A549 (cell line): ENCODE data around the gene LSM10. TPM values are rescaled to one million over a fixed set of nuclear protein-coding genes. Genes with fewer than 3 reads are reported as not detected.
A peak's percentile ranks its signal among the peaks of the same experiment; 100 is the strongest.

ENCODE experiments used
- ATAC-seq, 2 experiments: fragments of 200-7000 bp in 1 of 2; fragments of >200 bp in 1 of 2; cut with Nextera tagmentation in 1 of 2; cut with Tn5 transposase in 1 of 2; 3 replicates each; pipeline versions ENCODE4 v1.8.0 to v1.9.1; 2018 to 2020; ENCODE audit warnings: mild to moderate bottlenecking in 1 of 2, moderate library complexity in 1 of 2
- CTCF ChIA-PET: fragments of 300-600 bp; sonication (Branson Sonifier 250); formaldehyde crosslinking; extraction: SDS; loops from one replicate; lab custom pipeline; 2021; ENCODE audit warnings: antibody characterized with exemption, inconsistent platforms; lab: Yijun Ruan, JAX
- POLR2A ChIA-PET: fragments of 350-600 bp; formaldehyde crosslinking; extraction: SDS; loops from one replicate; lab custom pipeline; 2021; ENCODE audit warnings: antibody characterized with exemption, inconsistent platforms; lab: Yijun Ruan, JAX
- DNase-seq, 2 experiments: peaks; one replicate each; pipeline versions ENCODE4 v3.0.0 to v3.0.0-alpha.2; 2011 to 2016; ENCODE audit warnings: low read depth in 1 of 2, low spot score in 1 of 2
- FAIRE-seq: peaks from 2 replicates; lab custom pipeline; 2011; peaks lifted over from hg19 to GRCh38; lab: Jason Lieb, UNC
- H3K27ac ChIP-seq, 2 experiments: fragments of >200 bp; sonication (Bioruptor Twin); formaldehyde crosslinking; 3 replicates each; pipeline ENCODE4 v1.5.1; 2016 to 2017
- H3K4me1 ChIP-seq: fragments of >200 bp; sonication (Bioruptor Twin); formaldehyde crosslinking; 3 replicates; pipeline ENCODE4 v1.6.1; 2016
- H3K4me2 ChIP-seq: fragments of >200 bp; sonication (Bioruptor Twin); formaldehyde crosslinking; 3 replicates; pipeline ENCODE4 v1.6.1; 2016
- H3K4me3 ChIP-seq: fragments of >200 bp; sonication (Bioruptor Twin); formaldehyde crosslinking; 3 replicates; pipeline ENCODE4 v1.5.1; 2016
- H3K9me3 ChIP-seq: fragments of >200 bp; sonication (Bioruptor Twin); formaldehyde crosslinking; 3 replicates; pipeline ENCODE4 v1.6.1; 2016
- ATOH8 ChIP-seq: fragments of 250-450 bp; sonication (Bioruptor Pico); IDR thresholded peaks from 2 replicates; pipeline ENCODE4 v1.5.0; 2020; ENCODE audit warnings: low read depth, mild to moderate bottlenecking, moderate library complexity
- BHLHE40 ChIP-seq: IDR thresholded peaks from 2 replicates; pipeline ENCODE4 v1.6.1; 2012; ENCODE audit warnings: low read depth, low read length, inconsistent platforms
- CEBPB ChIP-seq, 2 experiments: fragments of >200 bp in 1 of 2; sonication (Bioruptor Twin) in 1 of 2; formaldehyde crosslinking in 1 of 2; IDR thresholded peaks; 2 replicates each; pipeline ENCODE4 v1.6.1; 2012 to 2016
- CHD2 ChIP-seq: fragments of 150-350 bp; IDR thresholded peaks from 2 replicates; pipeline ENCODE4 v1.6.1; 2014; ENCODE audit warnings: low read length; ENCODE audit not compliant: partially characterized antibody
- CTCF ChIP-seq: fragments of >200 bp; sonication (Bioruptor Twin); formaldehyde crosslinking; IDR thresholded peaks from 3 replicates; pipeline ENCODE4 v1.5.1; 2016
- E2F6 ChIP-seq: IDR thresholded peaks from 2 replicates; pipeline ENCODE4 v1.6.1; 2012; ENCODE audit warnings: low read depth, borderline replicate concordance
- EHF ChIP-seq: fragments of 250-450 bp; sonication (Bioruptor Pico); IDR thresholded peaks from 2 replicates; pipeline ENCODE4 v1.5.0; 2020; ENCODE audit warnings: mild to moderate bottlenecking
- EHMT2 ChIP-seq: fragments of 200-600 bp; sonication (generic); IDR thresholded peaks from 2 replicates; pipeline ENCODE4 v1.6.1; 2016; ENCODE audit warnings: antibody characterized with exemption, low read depth, mild to moderate bottlenecking, moderate library complexity
- ESRRA ChIP-seq: fragments of 150-350 bp; IDR thresholded peaks from 2 replicates; pipeline ENCODE4 v1.6.1; 2014; ENCODE audit warnings: mild to moderate bottlenecking, low read length, borderline replicate concordance
- FOSL2 ChIP-seq, 2 experiments: fragments of 450-650 bp in 1 of 2; fragments of >200 bp in 1 of 2; sonication (Bioruptor Twin) in 1 of 2; formaldehyde crosslinking; IDR thresholded peaks; 2 replicates each; pipeline versions ENCODE4 v1.5.0 to v1.6.1; 2016 to 2020; ENCODE audit warnings: mild to moderate bottlenecking in 1 of 2, moderate library complexity in 1 of 2
- GATA3 ChIP-seq: IDR thresholded peaks from 2 replicates; pipeline ENCODE4 v1.6.1; 2012; ENCODE audit warnings: borderline replicate concordance
- HDAC2 ChIP-seq: fragments of 200-600 bp; sonication (generic); IDR thresholded peaks from 2 replicates; pipeline ENCODE4 v1.6.1; 2016
- HEYL ChIP-seq: fragments of 250-450 bp; sonication (Bioruptor Pico); IDR thresholded peaks from 2 replicates; pipeline ENCODE4 v1.8.0; 2021; ENCODE audit warnings: mild to moderate bottlenecking, moderate library complexity
- HOXB13 ChIP-seq: fragments of 250-450 bp; sonication (Bioruptor Pico); IDR thresholded peaks from 2 replicates; pipeline ENCODE4 v1.5.0; 2020; ENCODE audit warnings: low read depth, mild to moderate bottlenecking, moderate library complexity
- JUNB ChIP-seq: fragments of >200 bp; sonication (Bioruptor Twin); formaldehyde crosslinking; IDR thresholded peaks from 2 replicates; pipeline ENCODE4 v1.6.1; 2016
- KDM1A ChIP-seq: fragments of 200-600 bp; sonication (generic); IDR thresholded peaks from 2 replicates; pipeline ENCODE4 v1.6.1; 2016; ENCODE audit warnings: low read depth, mild to moderate bottlenecking
- KDM5A ChIP-seq: fragments of 200-600 bp; sonication (generic); IDR thresholded peaks from 2 replicates; pipeline ENCODE4 v1.6.1; 2016; ENCODE audit warnings: antibody characterized with exemption, mild to moderate bottlenecking
- MAFK ChIP-seq: fragments of 450-650 bp; IDR thresholded peaks from 2 replicates; pipeline ENCODE4 v1.6.1; 2014; ENCODE audit not compliant: partially characterized antibody
- MAZ ChIP-seq: fragments of 150-350 bp; IDR thresholded peaks from 2 replicates; pipeline ENCODE4 v1.6.1; 2014; ENCODE audit warnings: antibody characterized with exemption, low read depth, low read length, borderline replicate concordance
- NPAS2 ChIP-seq: fragments of 250-450 bp; sonication (Bioruptor Pico); IDR thresholded peaks from 2 replicates; pipeline ENCODE4 v1.8.0; 2022; ENCODE audit warnings: mild to moderate bottlenecking, moderate library complexity, borderline replicate concordance
- NR3C1 ChIP-seq: fragments of >200 bp; sonication (Bioruptor Twin); formaldehyde crosslinking; IDR thresholded peaks from 3 replicates; pipeline ENCODE4 v1.6.1; 2017
- PBX3 ChIP-seq: IDR thresholded peaks from 2 replicates; pipeline ENCODE4 v1.6.1; 2012
- POLR2A ChIP-seq: IDR thresholded peaks from 2 replicates; pipeline ENCODE4 v1.6.1; 2012; ENCODE audit warnings: mild to moderate bottlenecking, low read length
- POLR2AphosphoS2 ChIP-seq: conservative IDR thresholded peaks from 2 replicates; pipeline ENCODE4 v1.6.1; 2012; ENCODE audit warnings: low read length, improper control_type of control experiment, inconsistent platforms
- RAD21 ChIP-seq, 2 experiments: fragments of >200 bp in 1 of 2; sonication (Bioruptor Twin) in 1 of 2; formaldehyde crosslinking in 1 of 2; IDR thresholded peaks in 1 of 2; conservative IDR thresholded peaks in 1 of 2; 2 replicates in 1 of 2; 3 replicates in 1 of 2; pipeline ENCODE4 v1.6.1; 2012 to 2018; ENCODE audit warnings: inconsistent platforms in 1 of 2
- RFX5 ChIP-seq: fragments of 450-650 bp; IDR thresholded peaks from 2 replicates; pipeline ENCODE4 v1.7.1; 2014; ENCODE audit warnings: antibody characterized with exemption, mild to moderate bottlenecking, moderate library complexity
- RNF2 ChIP-seq: fragments of 200-600 bp; sonication (generic); IDR thresholded peaks from 2 replicates; pipeline ENCODE4 v1.6.1; 2016; ENCODE audit warnings: low read depth, mild to moderate bottlenecking, antibody characterized with exemption, moderate library complexity, borderline replicate concordance
- SMC3 ChIP-seq: fragments of >200 bp; sonication (Bioruptor Twin); formaldehyde crosslinking; IDR thresholded peaks from 3 replicates; pipeline ENCODE4 v1.6.1; 2018; ENCODE audit warnings: inconsistent platforms
- USF2 ChIP-seq: fragments of 450-650 bp; IDR thresholded peaks from 2 replicates; pipeline ENCODE4 v1.6.1; 2014; ENCODE audit warnings: antibody characterized with exemption
- WGBS: methylation state at CpG from one replicate; pipeline ENCODE4 v1.1.6; 2017; ENCODE audit errors: missing lambda C conversion rate; 5-methylcytosine and 5-hydroxymethylcytosine counted together
- polyA plus RNA-seq, 4 experiments: library from polyadenylated mRNA; depleted of rRNA in 3 of 4; stranded (reverse); fragments of >200 nt; fragmentation: RNase III in 1 of 4; extraction: RNeasy Plus Mini Kit Qiagen cat#74134 plus additional on column Dnase treatment in 1 of 4; gene quantifications; 2 replicates in 3 of 4; 3 replicates in 1 of 4; pipeline ENCODE4 v1.2.3, GENCODE V29; 2011 to 2017

Gene LSM10
- polyA plus RNA-seq, 2 of the 4 experiments (the other 2 are of a cell fraction) = 40.7 to 44.3 TPM

- Histone ChIP-seq H3K4me3 (no peak overlapping the region), H3K4me2 (0 out of 3 replicates have a peak overlapping the region, but pooled peaks have one; percentile 22), H3K4me1 (peaks cover 7% of the 10 kb centered on the region; the same call in 2 of the 3 replicates), H3K27ac (peak overlapping the region; percentile 48 to 75; a peak in 5 of 6 replicates), H3K9me3 (no peaks in the 10 kb centered on the region)
- DNase-seq (peak; percentile 42 to 80), ATAC-seq (peak; percentile 98 to 99), FAIRE-seq (peak; percentile 49)
- TF ChIP-seq EHF (no peak), E2F6 (no peak), HOXB13 (no peak), POLR2A (no peak), MAFK (no peak), NR3C1 (no peak), KDM5A (no peak), RAD21 (conservative IDR thresholded peaks at IDR 0.05 in 1 of 2, IDR thresholded peaks at IDR 0.05 in 1 of 2) (peak; percentile 91 to 95), BHLHE40 (no peak), SMC3 (peak; percentile 83), POLR2AphosphoS2 (no peak), RFX5 (no peak), ESRRA (no peak), HEYL (CRISPR knock-in tag) (no peak), USF2 (no peak), FOSL2 (IDR thresholded peaks at IDR 0.05) (no peak), FOSL2 (CRISPR knock-in tag; IDR thresholded peaks at IDR 0.05) (no peak), EHMT2 (no peak), ATOH8 (no peak), NPAS2 (no peak), KDM1A (no peak), CTCF (peak; percentile 78), MAZ (no peak), CEBPB (IDR thresholded peaks at IDR 0.05) (no peak)
- ChIA-PET POLR2A (interaction anchor here (0.6 kb wide), 1 partner anchor 31 kb away, joined by 4 read pairs; no protein-coding TSS in a partner anchor), CTCF (interaction anchor here (0.7 to 5.8 kb wide), 15 partner anchors 9 to 271 kb away, joined by 3 to 53 read pairs (median 4); partner anchors contain the start of genes LSM10 and TRAPPC3)
- 12% methylated on average over 13 of the region's 13 CpGs for WGBS
Observed at GRCh38 chr1:36420836-36421317, 23.2 kb upstream of the LSM10 start.

GRCh38 chr1:36420409-36420808 lies 22.7 kb upstream of the LSM10 start:
- 39% methylated on average over 5 of the region's 5 CpGs for WGBS
- no peak overlapping the region for H3K4me3 ChIP-seq
- peak overlapping the region in 1 of 2 experiments; percentile 66; a peak in 4 of 6 replicates for H3K27ac ChIP-seq
- CTCF ChIA-PET = interaction anchor here (0.5 to 2.4 kb wide), 20 partner anchors 8 to 323 kb away, joined by 3 to 30 read pairs (median 4); partner anchors contain the start of gene LSM10
- FAIRE-seq = no peak
- no peak for ATAC-seq
- 0 out of 3 replicates have a peak overlapping the region, but pooled peaks have one; percentile 22 for H3K4me2 ChIP-seq
- no peaks in the 10 kb centered on the region for H3K9me3 ChIP-seq
- POLR2A ChIA-PET = interaction anchor here (0.6 to 1.0 kb wide), 2 partner anchors 30 to 34 kb away, joined by 3 to 4 read pairs; no protein-coding TSS in a partner anchor
- H3K4me1 ChIP-seq = peaks cover 7% of the 10 kb centered on the region; the same call in 2 of the 3 replicates
- DNase-seq = no peak
- TF ChIP-seq CHD2 (no peak), CTCF (no peak), PBX3 (no peak), GATA3 (no peak), RNF2 (no peak), HDAC2 (no peak), E2F6 (no peak), JUNB (no peak), RAD21 (conservative IDR thresholded peaks at IDR 0.05 in 1 of 2, IDR thresholded peaks at IDR 0.05 in 1 of 2) (no peak), POLR2A (no peak)
